OCI-LY7 (cell line): ENCODE results near the gene CENPN. TPM values are rescaled to one million over a fixed set of nuclear protein-coding genes. Genes with fewer than 3 reads are reported as not detected.
A peak's percentile ranks its signal among the peaks of the same experiment; 100 is the strongest.

Experiments
- BruUV-seq: library from RNA; stranded (reverse); fragments of 400-500 nt; replicated peaks from 2 replicates; lab custom pipeline; 2021; lab: Mats Ljungman, UMichigan
- CTCF ChIA-PET: fragments of 300-600 bp; sonication (Branson Sonifier 250); formaldehyde crosslinking; loops from one replicate; lab custom pipeline; 2022; ENCODE audit warnings: antibody characterized with exemption; ENCODE audit not compliant: unreplicated experiment; lab: Charles Lee
- POLR2A ChIA-PET: fragments of 300-600 bp; sonication (Branson Sonifier 250); formaldehyde crosslinking; loops from one replicate; lab custom pipeline; 2022; ENCODE audit warnings: antibody characterized with exemption; lab: Charles Lee
- DNase-seq: peaks from one replicate; pipeline ENCODE4 v3.0.0-alpha.2; 2015; ENCODE audit warnings: low spot score
- H2AFZ ChIP-seq: fragments of 200-600 bp; sonication (generic), shearing (Covaris generic); 2 replicates; pipeline ENCODE4 v1.6.1; 2014; ENCODE audit warnings: mild to moderate bottlenecking, antibody characterized with exemption, low read length, moderate library complexity
- H3K27ac ChIP-seq: fragments of 200-600 bp; sonication (generic); 2 replicates; pipeline ENCODE4 v1.5.1; 2014; ENCODE audit warnings: mixed run types, low read depth, mild to moderate bottlenecking, moderate library complexity, low read length, inconsistent platforms; ENCODE audit not compliant: poor library complexity, severe bottlenecking
- H3K36me3 ChIP-seq: fragments of 200-600 bp; sonication (generic); 2 replicates; pipeline ENCODE4 v1.6.1; 2014; ENCODE audit warnings: mild to moderate bottlenecking, antibody characterized with exemption, low read length, moderate library complexity, mixed read lengths; ENCODE audit not compliant: insufficient read depth
- H3K4me1 ChIP-seq: fragments of 200-600 bp; sonication (generic); 2 replicates; pipeline ENCODE4 v1.5.1; 2014; ENCODE audit warnings: mild to moderate bottlenecking, low read length; ENCODE audit not compliant: insufficient read depth, poor library complexity, severe bottlenecking
- H3K4me2 ChIP-seq: fragments of 200-600 bp; sonication (generic); 2 replicates; pipeline ENCODE4 v1.6.1; 2014; ENCODE audit warnings: mild to moderate bottlenecking, low read length
- H3K4me3 ChIP-seq: fragments of 200-600 bp; sonication (generic); 2 replicates; pipeline ENCODE4 v1.5.1; 2014; ENCODE audit warnings: mild to moderate bottlenecking, low read depth, low read length; ENCODE audit not compliant: poor library complexity, severe bottlenecking
- H3K79me2 ChIP-seq: fragments of 200-600 bp; sonication (generic); 2 replicates; pipeline ENCODE4 v1.6.1; 2016; ENCODE audit warnings: low read depth, mild to moderate bottlenecking, low read length, moderate library complexity, mixed read lengths; ENCODE audit not compliant: insufficient read depth
- H3K9me2 ChIP-seq: fragments of 200-600 bp; sonication (generic); 2 replicates; pipeline ENCODE4 v1.6.1; 2016; ENCODE audit warnings: mild to moderate bottlenecking, low read length, mixed read lengths; ENCODE audit not compliant: insufficient read depth
- H3K9me3 ChIP-seq: fragments of 200-600 bp; sonication (generic); 2 replicates; pipeline ENCODE4 v1.6.1; 2014; ENCODE audit warnings: mild to moderate bottlenecking, mixed run types, low read length, mixed read lengths
- H4K20me1 ChIP-seq: fragments of 200-600 bp; sonication (generic); 2 replicates; pipeline ENCODE4 v1.6.1; 2014; ENCODE audit warnings: mild to moderate bottlenecking, antibody characterized with exemption, low read length, moderate library complexity, mixed read lengths; ENCODE audit not compliant: insufficient read depth
- CTCF ChIP-seq: fragments of 200-600 bp; sonication (generic); conservative IDR thresholded peaks from 2 replicates; pipeline ENCODE4 v1.5.1; 2014; ENCODE audit warnings: mild to moderate bottlenecking, antibody characterized with exemption, low read length, moderate library complexity, mixed read lengths
- EZH2phosphoT487 ChIP-seq: fragments of 200-600 bp; sonication (generic); IDR thresholded peaks from 2 replicates; pipeline ENCODE4 v1.6.1; 2018; ENCODE audit warnings: low read depth, borderline replicate concordance, mild to moderate bottlenecking, mixed run types, antibody characterized with exemption, low read length, moderate library complexity, mixed read lengths
- intact Hi-C: fragments of 100-400 bp; cut with micrococcal nuclease; formaldehyde crosslinking; loops from one replicate; pipeline ENCODE4 v1.10.0; 2022; ENCODE audit not compliant: unreplicated experiment
- total RNA-seq, 2 experiments: library from RNA; depleted of rRNA in 1 of 2; stranded (reverse); fragments of >200 nt in 1 of 2; shearing (Covaris generic) in 1 of 2; gene quantifications; 2 replicates each; pipeline ENCODE4 v1.2.3, GENCODE V29; 2014 to 2022

CENPN gene
- total RNA-seq, 2 experiments from 2014 or later = 51.8 to 52.4 TPM

- intact Hi-C loops = no loop called here
- H2AFZ ChIP-seq = no peak overlapping the region
- CTCF ChIA-PET = no interaction called here
- TF ChIP-seq EZH2phosphoT487 (no peak), CTCF (no peak)
- peaks cover 4% of the 10 kb centered on the region; the same call in 1 of the 2 replicates for H4K20me1 ChIP-seq
- H3K4me1 ChIP-seq = no peaks in the 10 kb centered on the region
- BruUV-seq = no TSS peak
- H3K27ac ChIP-seq = no peak overlapping the region
- peaks cover 17% of the 10 kb centered on the region; the same call in 1 of the 2 replicates for H3K79me2 ChIP-seq
- no peaks in the 10 kb centered on the region for H3K9me3 ChIP-seq
- POLR2A ChIA-PET = interaction anchor here (0.7 kb wide), 1 partner anchor 12 kb away, joined by 3 read pairs; no protein-coding TSS in a partner anchor
- no peak for DNase-seq
- no peak overlapping the region for H3K4me3 ChIP-seq
- no peak overlapping the region for H3K4me2 ChIP-seq
- no peaks in the 10 kb centered on the region for H3K9me2 ChIP-seq
- H3K36me3 ChIP-seq = peaks cover 19% of the 10 kb centered on the region
These were observed 20.5 kb upstream of the CENPN start for GRCh38 chr16:80986557-80986956.

- no peak for DNase-seq
- Histone ChIP-seq H3K9me3 (no peaks in the 10 kb centered on the region), H3K36me3 (peaks cover 30% of the 10 kb centered on the region), H3K79me2 (peaks cover 38% of the 10 kb centered on the region; the same call in 1 of the 2 replicates), H3K4me1 (no peaks in the 10 kb centered on the region), H3K9me2 (no peaks in the 10 kb centered on the region), H2AFZ (no peak overlapping the region), H3K4me3 (no peak overlapping the region), H4K20me1 (peaks cover 4% of the 10 kb centered on the region; the same call in 1 of the 2 replicates), H3K4me2 (no peak overlapping the region), H3K27ac (no peak overlapping the region)
- ChIA-PET CTCF (no interaction called here), POLR2A (interaction anchor here (1.1 to 2.2 kb wide), 3 partner anchors 10 to 13 kb away, joined by 3 to 4 read pairs (median 4); no protein-coding TSS in a partner anchor)
- BruUV-seq = TSS peak; percentile 24
- no peak for TF ChIP-seq EZH2phosphoT487
- TF ChIP-seq CTCF = no peak
- intact Hi-C loops = no loop called here
These were observed 18.3 kb upstream of the CENPN start for GRCh38 chr16:80988756-80989155.

GRCh38 chr16:80989801-80990200 lies 17.2 kb upstream of the CENPN start:
- intact Hi-C loops = no loop called here
- H2AFZ ChIP-seq = no peak overlapping the region
- H3K36me3 ChIP-seq = peaks cover 30% of the 10 kb centered on the region
- H4K20me1 ChIP-seq = peaks cover under 1% of the 10 kb centered on the region; the same call in 1 of the 2 replicates
- H3K4me2 ChIP-seq = no peak overlapping the region
- POLR2A ChIA-PET = no interaction called here
- TF ChIP-seq CTCF = no peak
- TF ChIP-seq EZH2phosphoT487 = no peak
- H3K9me3 ChIP-seq = no peaks in the 10 kb centered on the region
- H3K79me2 ChIP-seq = peaks cover 47% of the 10 kb centered on the region; the same call in 1 of the 2 replicates
- no peak overlapping the region for H3K4me3 ChIP-seq
- H3K27ac ChIP-seq = no peak overlapping the region
- CTCF ChIA-PET = no interaction called here
- no TSS peak for BruUV-seq
- H3K4me1 ChIP-seq = no peaks in the 10 kb centered on the region
- no peak for DNase-seq
- H3K9me2 ChIP-seq = no peaks in the 10 kb centered on the region
